Smooth muscle cell of trachea (primary cell): ENCODE data around the gene PCDH7. TPM values are rescaled to one million over a fixed set of nuclear protein-coding genes. Genes with fewer than 3 reads are reported as not detected.

Source experiments
- total RNA-seq: library from RNA; depleted of rRNA; stranded (reverse); fragments of >200 nt; gene quantifications from 2 replicates; pipeline ENCODE4 v1.2.1, GENCODE V29; 2014

The PCDH7 gene, protein sequence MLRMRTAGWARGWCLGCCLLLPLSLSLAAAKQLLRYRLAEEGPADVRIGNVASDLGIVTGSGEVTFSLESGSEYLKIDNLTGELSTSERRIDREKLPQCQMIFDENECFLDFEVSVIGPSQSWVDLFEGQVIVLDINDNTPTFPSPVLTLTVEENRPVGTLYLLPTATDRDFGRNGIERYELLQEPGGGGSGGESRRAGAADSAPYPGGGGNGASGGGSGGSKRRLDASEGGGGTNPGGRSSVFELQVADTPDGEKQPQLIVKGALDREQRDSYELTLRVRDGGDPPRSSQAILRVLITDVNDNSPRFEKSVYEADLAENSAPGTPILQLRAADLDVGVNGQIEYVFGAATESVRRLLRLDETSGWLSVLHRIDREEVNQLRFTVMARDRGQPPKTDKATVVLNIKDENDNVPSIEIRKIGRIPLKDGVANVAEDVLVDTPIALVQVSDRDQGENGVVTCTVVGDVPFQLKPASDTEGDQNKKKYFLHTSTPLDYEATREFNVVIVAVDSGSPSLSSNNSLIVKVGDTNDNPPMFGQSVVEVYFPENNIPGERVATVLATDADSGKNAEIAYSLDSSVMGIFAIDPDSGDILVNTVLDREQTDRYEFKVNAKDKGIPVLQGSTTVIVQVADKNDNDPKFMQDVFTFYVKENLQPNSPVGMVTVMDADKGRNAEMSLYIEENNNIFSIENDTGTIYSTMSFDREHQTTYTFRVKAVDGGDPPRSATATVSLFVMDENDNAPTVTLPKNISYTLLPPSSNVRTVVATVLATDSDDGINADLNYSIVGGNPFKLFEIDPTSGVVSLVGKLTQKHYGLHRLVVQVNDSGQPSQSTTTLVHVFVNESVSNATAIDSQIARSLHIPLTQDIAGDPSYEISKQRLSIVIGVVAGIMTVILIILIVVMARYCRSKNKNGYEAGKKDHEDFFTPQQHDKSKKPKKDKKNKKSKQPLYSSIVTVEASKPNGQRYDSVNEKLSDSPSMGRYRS (N-terminal part only)
- 8.9 and 10.3 TPM in 2 replicates for total RNA-seq

DNA sequence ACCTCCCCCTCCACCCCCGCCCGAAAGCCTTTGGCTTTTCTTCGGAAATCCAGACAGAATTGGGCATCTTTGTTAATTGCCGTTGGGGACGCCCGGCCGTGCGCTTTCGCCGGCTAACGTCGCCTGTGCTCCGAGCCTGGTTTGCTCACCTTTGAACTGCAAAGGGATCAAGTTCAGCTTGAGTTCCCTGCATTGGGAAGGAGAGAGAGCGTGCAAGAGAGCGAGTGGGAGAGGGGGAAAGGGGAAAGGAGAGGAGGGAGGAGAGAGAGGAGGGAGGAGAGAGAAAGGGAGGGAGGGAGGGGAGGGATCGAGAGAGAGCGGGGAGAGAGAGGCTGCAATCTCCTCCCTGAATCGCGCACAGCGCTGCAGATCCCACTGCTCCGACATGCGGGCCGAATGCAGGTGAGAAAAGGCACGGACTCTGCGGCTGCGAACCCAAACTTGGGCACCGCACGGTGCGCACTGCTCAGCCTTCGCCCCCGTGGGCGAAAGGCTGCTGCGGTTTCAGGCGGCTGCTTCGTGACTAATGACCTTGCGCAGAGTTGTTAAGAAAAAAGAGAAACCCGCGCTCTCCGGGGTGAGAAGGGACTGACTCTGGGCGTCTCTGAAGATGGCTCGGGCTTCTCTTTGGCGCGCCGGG, at the start of gene PCDH7:
Gene PCDH7, plus strand, starts transcription at position 349 of the 640 bp plus-strand sequence. CDS start 1,054 bp downstream, outside the sequence.

